NCI-H446 treated with DMSO at 0.1 percent for 48 hours (cell line): ENCODE results near the gene GRID2.
"Not testable (repeated sequence)": the region's sequence is repeated elsewhere in the genome, so short reads cannot be mapped to it uniquely, and the experiment has no call there.

Experiments used
- DNase-seq: peaks from one replicate; lab custom pipeline; 2025; lab: John Stamatoyannopoulos, UW

GRID2 gene

DNA sequence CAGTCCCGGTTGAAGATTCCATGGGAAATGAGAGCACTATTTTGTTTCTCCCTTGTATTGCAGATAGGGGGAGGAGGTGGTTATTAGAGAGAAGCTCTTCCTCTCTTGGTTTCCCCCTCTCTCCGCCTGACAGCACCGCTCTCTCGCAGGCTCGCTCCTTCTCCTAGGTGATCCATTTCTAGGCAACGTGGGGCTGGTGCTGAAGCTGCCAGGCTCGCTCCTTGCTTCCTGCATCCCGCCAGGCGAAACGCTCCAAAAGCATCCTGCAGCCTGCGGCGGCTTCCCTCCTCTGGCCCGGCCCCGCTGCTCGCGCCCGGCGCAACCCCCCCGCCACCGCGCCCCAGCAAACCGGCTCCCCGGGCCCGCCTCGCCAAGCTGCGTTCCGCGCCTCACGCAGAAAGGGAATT, at the start of gene GRID2:
GRID2 (plus strand) TSS at position 346 of the 407 bp plus-strand sequence.
- peak; percentile 61 for DNase-seq

DNA sequence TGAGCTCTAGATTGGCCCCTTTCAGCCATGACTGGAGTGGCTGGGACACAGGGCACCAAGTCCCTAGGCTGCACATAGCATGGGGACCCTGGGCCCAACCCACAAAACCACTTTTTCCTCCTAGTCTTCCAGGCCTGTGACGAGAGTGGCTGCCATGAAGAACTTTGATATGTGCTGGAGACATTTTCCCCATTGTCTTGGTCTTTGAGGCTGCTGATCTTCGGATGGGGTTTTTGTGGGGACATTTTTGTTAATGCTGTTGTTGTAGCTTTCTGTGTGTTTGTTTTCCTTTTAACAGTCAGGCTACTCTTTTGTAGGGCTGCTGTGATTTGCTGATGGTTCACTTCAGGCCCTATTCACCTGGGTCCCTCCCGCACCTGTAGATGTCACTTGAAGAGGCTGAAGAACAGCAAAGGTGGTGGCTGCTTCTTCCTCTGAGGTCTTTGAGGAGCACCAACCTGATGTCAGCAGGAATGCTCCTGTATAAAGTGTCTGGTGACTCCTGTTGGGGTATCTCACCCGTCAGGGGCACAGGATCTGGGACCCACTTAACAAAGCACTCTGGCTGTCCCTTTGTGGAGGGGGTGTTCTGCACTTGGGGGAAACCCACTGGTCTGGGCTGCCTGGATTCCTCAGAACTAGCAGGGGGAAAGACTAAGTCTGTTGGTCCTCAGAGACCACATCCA, 49.6 kb upstream of the GRID2 start:
- no peak for DNase-seq

DNA sequence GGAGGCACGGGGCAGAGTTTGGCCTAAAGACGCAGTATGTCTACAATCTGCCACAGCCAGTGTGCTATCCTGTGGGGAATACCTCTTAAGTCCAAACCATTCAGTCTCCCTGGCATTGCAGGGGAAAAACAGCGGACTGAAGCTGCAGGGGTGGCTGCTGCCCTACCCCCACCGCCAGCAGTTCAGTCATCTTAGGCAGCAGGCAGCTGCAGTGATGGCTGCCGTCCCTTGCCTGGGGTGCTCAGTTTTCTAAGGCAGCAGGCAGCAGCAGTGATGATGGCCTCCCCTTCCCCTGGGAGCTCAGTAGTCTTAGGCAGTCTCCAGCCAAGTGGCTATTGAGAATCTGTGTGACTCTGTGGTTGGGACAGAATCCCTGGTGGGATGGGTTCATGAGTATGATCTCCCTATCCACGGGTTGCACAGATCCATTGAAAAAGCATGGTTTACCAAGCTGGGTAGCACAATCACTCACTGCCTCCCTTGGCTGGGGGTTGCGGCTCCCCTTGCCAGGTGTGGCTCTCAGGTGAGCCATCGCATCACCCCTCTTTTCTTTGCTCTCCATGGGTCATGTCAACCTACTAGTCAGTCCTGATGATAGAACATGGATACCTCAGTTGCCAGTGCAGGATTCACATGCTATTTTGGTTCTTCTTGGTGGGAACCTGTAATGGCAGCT, 48.9 kb upstream of the GRID2 start:
- DNase-seq: no peak

DNA sequence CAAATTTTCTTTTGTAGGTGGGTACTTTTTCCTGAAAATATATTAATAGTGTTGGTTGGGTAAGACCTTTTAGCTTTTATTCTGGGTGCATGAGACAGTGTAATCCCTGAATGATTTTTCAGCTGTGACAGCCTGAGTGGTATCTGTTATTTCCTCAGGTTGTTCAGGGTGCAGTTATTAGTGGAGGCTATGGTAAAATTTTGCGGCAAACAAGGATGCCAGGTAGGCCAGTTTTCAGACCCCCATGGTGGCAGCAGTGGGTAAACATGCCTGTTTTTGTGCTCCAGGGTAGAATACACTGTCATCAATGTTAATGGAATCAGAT, 47.9 kb upstream of the GRID2 start:
- DNase-seq: no peak

DNA sequence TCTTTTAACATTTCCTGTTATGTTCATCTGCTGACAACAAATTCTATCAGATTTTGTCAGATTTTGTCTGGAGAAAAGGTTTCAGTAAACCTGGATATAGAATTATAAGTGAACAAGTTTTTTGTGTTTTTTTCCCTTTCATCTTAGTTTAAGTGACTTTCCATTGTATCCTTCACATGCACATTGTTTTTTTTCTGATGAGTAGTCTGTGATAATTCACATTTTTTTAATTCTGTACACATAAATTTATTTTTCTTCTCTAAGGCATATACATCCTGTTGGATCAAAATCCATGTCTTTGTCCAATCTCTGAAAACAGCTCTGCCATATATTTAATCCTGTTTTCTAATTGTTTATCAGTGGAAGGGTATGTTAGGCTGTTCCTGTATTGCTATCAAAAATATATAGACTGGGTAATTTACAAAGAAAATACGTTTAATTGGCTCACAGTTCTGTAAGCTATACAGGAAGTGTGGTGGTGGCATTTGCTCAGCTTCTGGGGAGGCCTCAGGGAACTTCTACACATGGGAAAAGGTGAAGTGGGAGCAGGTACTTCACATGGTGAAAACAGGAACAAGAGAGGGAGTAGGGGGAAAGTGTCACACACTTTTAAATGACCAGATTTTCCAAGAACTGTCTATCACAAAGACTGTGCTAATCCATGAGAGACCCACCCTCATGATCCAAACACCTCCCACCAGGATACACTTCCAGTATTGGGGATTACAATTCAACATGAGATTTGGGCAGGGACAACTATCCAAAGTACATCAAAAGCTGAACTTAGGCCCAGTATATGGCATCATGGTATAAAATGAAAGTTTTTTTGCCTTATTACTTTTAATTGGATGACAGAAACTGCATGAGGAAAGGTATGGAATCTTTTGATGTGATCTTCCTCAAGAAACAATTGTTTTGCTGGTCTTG, 45.6 kb upstream of the GRID2 start:
- DNase-seq: no peak

DNA sequence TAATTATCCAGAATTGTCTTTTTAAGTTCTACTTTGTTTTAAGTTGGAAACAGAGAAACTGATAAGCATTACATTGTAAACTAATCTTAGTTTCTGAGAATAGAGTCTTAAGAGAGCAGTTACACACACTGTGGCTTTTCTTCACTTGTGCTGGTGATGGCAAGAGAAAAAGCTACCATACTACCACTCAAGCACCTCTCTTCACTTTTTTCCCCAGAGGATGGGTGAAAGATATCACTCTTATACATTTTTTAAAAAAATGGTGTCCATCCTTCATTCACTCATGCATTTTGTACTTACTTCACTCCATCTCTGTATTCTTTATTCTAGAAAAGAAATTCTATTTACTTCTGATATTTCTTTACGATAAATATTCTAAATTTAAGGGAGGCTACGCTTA, 42.5 kb upstream of the GRID2 start:
- no peak for DNase-seq

DNA sequence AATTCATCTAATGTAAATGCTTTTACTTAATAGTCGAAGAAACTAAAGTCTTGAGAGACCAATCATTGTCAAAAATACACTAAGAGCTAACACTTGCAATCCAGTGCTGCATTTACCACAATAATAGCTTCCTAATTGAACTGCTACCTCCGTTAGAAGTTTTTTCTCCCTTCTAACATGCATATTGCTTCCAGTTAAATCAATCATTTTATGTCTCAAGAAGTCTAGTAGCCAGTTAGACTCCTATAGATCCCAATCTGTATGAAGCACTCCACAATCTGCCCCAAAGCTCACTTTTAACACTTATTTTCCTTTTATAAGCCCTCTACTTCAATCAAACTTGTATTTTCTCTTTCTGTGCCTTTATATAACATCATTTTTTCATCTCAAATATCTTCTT, 41.4 kb upstream of the GRID2 start:
- DNase-seq: no peak

DNA sequence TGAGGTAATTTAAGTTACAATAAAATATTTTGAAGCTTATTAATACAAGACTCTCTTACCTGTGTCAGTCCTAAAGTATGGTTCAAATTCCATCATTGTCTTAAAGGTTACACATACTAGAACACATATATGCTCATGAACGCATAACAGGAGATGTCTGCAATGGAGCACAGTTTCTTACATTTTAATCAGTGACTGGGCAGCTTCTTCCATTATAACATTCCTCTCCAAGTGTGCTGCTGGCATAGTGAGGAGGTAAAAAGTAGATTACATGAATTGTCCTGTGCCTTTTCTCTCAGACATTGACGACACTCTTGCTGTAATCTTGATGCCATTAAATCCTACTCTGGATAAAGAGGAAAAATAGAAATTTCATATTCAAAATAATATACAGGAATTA, 40.8 kb upstream of the GRID2 start:
- DNase-seq: no peak

DNA sequence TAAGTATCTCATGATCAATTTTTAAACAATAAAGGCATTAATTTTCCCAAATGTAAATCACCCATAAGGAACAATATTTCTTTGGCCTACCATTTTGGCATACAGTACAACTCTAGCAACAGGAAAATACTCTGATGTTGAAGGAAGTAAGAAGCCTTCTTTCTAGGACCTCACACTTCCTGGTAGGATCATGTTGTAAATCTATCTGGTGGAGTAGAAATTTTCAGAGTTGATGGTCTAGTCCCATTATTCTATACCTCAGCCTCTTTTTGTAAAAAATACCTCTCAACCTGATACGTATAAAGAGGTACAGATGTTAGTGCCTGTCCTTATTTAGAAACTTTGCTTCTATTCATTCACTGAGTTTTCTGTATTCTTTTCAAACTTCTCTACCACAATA, 40.2 kb upstream of the GRID2 start:
- DNase-seq: no peak

DNA sequence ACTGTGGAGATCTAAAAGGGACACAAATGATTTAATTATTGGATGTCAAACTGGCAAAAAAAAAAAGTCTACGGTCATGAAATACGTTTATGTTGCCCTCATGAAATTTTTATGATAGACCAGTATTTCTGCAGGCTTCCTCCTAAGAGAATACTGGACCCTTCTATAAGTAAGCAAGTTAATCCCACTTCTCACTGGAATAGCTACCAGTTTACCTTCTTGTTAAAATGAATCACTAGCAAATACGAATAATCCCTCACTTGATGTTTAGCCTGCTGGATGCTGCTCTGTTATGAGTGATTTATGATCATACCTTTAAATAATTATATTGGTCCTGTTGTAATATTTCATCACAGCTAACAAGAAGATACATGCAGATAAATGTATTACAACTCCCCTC, 39.6 kb upstream of the GRID2 start:
- DNase-seq: no peak

DNA sequence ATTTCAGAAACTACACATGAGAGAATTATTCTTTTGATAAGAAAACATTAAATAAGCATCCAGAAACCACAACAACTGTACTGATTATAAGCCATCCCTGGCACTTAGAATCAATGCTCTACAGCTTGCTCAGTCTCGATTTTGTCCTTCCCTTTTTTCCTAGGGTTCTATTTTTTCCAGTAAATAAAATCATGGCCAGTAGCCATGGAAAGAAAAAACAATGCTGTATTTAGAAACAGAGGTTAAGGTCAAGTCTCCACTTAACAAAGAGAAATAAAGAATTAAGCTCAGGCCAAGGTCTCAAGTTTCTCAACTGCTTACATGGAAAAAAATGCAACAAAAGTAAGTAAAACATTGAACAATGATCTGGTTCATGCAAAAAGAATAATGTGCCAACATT, 38.7 kb upstream of the GRID2 start:
- no peak for DNase-seq

DNA sequence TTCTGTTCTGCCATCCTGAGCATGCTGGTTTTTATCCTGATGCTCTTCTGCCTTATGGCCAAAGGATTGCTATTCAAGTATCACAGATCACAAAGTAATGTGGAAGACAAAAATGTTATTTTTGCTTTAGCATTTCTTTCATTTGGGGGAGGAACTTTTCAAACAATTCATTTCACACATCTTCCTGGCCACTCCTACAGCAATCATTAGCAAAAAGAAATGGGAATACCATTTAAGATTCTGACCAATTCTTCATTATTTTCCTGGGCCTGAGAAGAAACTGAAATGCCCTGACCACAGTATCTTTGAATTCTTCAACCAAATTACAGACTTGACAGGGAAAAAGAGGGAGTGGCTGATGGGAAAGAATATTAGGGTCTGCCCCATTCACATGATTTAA, 38.0 kb upstream of the GRID2 start:
- no peak for DNase-seq

DNA sequence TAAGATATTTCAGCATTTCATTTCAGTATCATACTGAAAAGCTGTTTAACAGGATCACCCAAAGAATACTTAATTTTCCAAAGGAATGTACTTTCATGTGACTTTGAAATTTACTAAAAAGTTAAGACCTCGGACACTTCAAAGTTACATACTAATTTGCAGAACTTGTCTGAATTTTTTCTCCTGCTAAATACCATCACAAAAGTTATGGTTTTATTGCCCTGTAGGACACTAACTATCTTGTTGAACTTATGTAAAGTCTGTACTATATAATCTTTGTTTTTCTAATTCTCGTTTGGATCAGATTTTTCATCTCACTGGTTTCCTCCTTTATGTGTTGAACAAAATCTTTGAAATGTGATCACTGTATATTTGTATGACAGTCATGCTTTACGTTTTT, 37.2 kb upstream of the GRID2 start:
- no peak for DNase-seq

DNA sequence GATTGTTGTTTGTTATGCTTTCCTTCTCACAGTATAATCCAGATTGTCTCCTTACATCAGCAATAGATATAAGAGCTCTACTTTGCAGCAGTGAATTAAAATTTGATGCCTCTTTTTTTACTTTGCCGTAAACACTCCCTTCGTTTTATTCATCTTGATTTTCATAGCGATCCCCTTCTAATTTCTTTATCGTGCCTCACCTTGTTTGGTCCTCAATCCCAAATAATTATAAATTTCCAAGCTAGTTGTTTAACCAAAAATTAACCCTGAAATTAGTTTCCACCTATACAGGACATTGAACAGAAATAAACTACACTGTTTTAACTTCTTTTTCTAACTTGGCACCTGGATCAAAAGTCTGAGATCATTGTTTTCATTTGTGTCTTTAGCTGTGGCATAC, 35.1 kb upstream of the GRID2 start:
- DNase-seq: no peak

DNA sequence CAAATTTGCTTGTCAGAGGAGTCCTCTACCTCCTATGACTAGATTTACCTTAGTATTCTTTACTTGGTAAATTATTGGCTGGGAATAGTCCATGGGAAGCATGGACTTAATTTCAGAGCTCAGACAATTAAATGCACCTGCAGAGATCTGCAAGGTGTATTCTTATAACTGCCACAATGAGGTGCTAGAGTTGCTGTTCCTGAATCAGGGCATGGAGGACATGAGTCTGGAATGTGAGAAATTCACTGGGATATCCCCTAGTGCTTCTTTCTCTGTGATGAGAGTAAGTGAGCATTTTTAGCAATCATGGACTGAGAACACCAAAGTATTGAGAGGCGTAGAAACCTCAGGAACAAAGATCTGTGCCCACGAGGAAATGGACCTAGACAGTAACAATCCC, 32.9 kb upstream of the GRID2 start:
- DNase-seq: no peak

DNA sequence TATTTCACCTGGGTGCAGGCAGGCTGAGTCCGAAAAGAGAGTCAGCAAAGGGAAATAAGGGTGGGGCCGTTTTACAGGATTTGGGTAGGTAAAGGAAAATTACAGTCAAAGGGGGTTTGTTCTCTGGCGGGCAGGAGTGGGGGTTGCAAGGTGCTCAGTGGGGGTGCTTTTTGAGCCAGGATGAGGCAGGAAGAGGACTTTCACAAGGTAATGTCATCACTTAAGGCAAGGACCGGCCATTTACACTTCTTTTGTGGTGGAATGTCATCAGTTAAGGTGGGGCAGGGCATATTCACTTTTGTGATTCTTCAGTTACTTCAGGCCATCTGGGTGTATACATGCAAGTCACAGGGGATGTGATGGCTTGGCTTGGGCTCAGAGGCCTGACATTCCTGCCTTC, 32.2 kb upstream of the GRID2 start:
- DNase-seq: not testable (repeated sequence)

DNA sequence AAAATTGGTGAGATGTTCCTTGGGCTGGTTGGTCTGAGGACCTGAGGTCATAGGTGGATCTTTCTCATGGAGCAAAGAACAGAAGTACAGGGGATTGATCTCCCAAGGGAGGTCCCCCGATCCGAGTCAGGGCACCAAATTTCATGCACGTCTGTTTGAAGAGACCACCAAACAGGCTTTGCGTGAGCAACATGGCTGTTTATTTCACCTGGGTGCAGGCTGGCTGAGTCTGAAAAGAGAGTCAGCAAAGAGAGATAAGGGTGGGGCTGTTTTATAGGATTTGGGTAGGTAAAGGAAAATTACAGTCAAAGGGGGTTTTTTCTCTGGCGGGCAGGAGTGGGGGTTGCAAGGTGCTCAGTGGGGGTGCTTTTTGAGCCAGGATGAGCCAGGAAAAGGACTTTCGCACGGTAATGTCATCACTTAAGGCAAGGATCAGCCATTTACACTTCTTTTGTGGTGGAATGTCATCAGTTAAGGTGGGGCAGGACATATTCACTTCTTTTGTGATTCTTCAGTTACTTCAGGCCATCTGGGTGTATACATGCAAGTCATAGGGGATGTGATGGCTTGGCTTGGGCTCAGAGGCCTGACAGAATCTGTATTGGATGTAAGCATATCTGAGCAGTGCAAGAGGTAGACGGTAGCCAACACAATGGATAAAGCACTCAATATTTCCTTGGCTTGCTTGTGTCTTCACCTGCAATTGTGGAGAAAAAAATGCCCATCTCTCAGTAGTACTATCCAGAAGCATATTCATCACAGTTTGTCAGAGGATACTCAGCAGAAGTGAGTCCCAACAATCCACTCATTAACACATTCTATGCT, 26.5 kb upstream of the GRID2 start:
- DNase-seq: not testable (repeated sequence)

DNA sequence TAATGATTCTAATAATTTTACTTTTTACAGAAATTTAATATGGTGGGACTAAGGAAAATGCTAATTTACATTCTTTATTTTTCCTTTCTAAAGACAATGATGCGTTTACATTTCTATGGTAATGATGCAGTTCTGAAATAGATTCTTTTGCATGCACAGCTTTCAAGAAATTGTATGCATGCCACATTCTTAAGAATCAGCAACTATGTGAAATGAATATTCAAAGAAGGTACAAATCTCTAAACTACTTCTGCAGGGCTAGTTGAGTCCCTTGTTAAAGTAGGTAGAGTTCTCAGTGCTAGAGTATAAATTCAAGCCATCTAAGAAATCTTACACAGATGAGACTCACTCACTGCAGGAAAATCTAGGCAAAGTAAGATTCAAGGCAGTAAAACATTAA, 24.5 kb upstream of the GRID2 start:
- DNase-seq: no peak

DNA sequence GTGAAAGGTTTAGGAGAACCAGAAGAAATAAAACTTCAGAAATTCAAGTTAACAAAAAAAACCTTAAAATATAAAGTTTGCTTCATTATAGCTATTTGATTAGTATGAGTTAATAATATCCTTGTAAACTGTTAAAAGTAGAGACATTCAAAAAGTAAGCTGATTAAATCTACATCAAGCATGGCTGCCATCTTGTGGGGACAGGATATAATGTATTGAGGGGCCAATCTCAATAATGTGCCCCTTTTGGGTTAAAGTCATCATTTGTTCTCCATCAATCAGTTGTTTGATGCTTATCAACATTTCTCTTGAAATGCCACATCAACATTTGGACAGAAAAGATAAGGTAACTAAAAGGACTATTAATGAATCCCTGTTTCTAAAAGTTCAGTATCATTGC, 4.6 kb upstream of the GRID2 start:
- DNase-seq: peak; percentile 21

DNA sequence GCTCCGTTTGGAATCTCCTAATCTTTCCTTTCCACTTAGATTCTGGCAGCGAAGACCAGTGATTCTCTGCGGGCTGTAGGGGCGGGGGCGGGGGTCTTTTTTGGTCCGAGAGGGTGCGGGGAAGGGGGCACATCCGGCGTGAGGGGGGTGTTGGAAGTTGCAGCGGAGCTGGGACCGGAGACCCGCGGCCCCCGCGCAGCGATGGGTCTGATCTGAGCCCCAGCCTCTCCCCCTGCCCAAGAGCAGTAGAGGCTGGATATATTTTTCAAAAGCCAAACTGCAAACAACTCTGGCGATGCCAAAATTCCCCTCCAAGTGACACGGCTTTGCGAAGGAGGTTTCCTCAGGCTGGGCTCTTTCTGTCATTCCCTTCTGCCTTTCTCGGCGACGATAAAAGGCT, 355 bp downstream of the GRID2 start:
- DNase-seq: peak; percentile 15

DNA sequence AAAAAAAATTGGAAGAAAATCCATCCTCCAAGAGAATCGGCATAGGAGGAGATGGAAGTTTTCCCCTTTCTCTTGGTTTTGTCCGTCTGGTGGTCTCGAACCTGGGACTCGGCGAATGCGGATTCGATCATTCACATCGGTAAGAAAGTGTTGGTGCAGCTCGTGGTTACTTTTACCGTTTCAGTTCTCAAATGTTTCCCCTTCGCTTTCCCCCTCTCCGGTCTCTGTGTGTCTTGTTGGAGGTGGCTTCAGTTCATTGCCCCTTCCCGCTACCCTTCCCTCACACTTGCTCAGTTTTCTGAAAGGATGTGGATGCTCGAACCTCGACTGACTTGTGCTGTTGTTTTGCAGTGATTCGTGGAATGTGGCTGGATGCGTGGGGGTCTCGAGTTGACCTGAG, 840 bp downstream of the GRID2 start:
- DNase-seq: no peak
